Neural progenitor cell (in vitro differentiated cells): Measurements from ENCODE around the gene VPS13D. TPM values are rescaled to one million over a fixed set of nuclear protein-coding genes. Genes with fewer than 3 reads are reported as not detected.
"Not testable (repeated sequence)": the region's sequence is repeated elsewhere in the genome, so short reads cannot be mapped to it uniquely, and the experiment has no call there.

Experiments
- DNase-seq: peaks from one replicate; pipeline ENCODE4 v3.0.0-alpha.2; 2016; ENCODE audit warnings: low spot score
- H2AFZ ChIP-seq: fragments of 200-600 bp; sonication (generic); replicated peaks from 2 replicates; pipeline ENCODE4 v1.6.1; 2016; ENCODE audit warnings: antibody characterized with exemption
- H3F3A ChIP-seq: fragments of 200-600 bp; sonication (generic); 2 replicates; pipeline ENCODE4 v1.6.1; 2016; ENCODE audit warnings: antibody characterized with exemption, low read depth
- H3K27ac ChIP-seq: fragments of 200-600 bp; sonication (generic); 2 replicates; pipeline ENCODE4 v1.5.1; 2016; ENCODE audit warnings: mild to moderate bottlenecking
- H3K27me3 ChIP-seq: fragments of 200-600 bp; sonication (generic); 2 replicates; pipeline ENCODE4 v1.6.1; 2016; ENCODE audit warnings: mild to moderate bottlenecking, moderate library complexity
- H3K36me3 ChIP-seq: fragments of 200-600 bp; sonication (generic); 2 replicates; pipeline ENCODE4 v1.5.1; 2016
- H3K4me1 ChIP-seq: fragments of 200-600 bp; sonication (generic); 2 replicates; pipeline ENCODE4 v1.6.1; 2016; ENCODE audit warnings: mixed run types
- H3K4me2 ChIP-seq: fragments of 200-600 bp; sonication (generic); 2 replicates; pipeline ENCODE4 v1.6.1; 2016
- H3K4me3 ChIP-seq: fragments of 200-600 bp; sonication (generic); 2 replicates; pipeline ENCODE4 v1.5.1; 2016
- H3K79me2 ChIP-seq: fragments of 200-600 bp; sonication (generic); 2 replicates; pipeline ENCODE4 v1.6.1; 2016; ENCODE audit warnings: low read depth
- H3K9ac ChIP-seq: fragments of 200-600 bp; sonication (generic); 2 replicates; pipeline ENCODE4 v1.6.1; 2016
- H3K9me3 ChIP-seq: fragments of 200-600 bp; sonication (generic); 2 replicates; pipeline ENCODE4 v1.5.1; 2016; ENCODE audit warnings: low read depth
- H4K20me1 ChIP-seq: fragments of 200-600 bp; sonication (generic); 2 replicates; pipeline ENCODE4 v1.6.1; 2016; ENCODE audit warnings: low read depth
- H3K27ac Mint-ChIP-seq: 3 replicates; pipeline ENCODE4 v1.8.0; 2021; ENCODE audit warnings: mixed read lengths
- H3K27me3 Mint-ChIP-seq: 2 replicates; pipeline ENCODE4 v1.8.0; 2022; ENCODE audit warnings: low read depth, mild to moderate bottlenecking, inconsistent platforms, moderate library complexity, mixed read lengths; ENCODE audit not compliant: insufficient read depth
- H3K36me3 Mint-ChIP-seq: 3 replicates; pipeline ENCODE4 v1.8.0; 2021; ENCODE audit warnings: mixed read lengths
- H3K4me1 Mint-ChIP-seq: 3 replicates; pipeline ENCODE4 v1.8.0; 2021; ENCODE audit warnings: mixed read lengths
- H3K4me3 Mint-ChIP-seq: 3 replicates; pipeline ENCODE4 v1.8.0; 2021; ENCODE audit warnings: mild to moderate bottlenecking, moderate library complexity, mixed read lengths
- H3K9me3 Mint-ChIP-seq: 3 replicates; pipeline ENCODE4 v1.8.0; 2020; ENCODE audit warnings: mixed read lengths
- EZH2 ChIP-seq: fragments of 200-600 bp; sonication (generic); IDR thresholded peaks from 2 replicates; pipeline ENCODE4 v1.6.1; 2017; ENCODE audit warnings: antibody characterized with exemption, mild to moderate bottlenecking, moderate library complexity
- EZH2phosphoT487 ChIP-seq: fragments of 200-600 bp; sonication (generic); IDR thresholded peaks from 2 replicates; pipeline ENCODE4 v1.6.1; 2017; ENCODE audit warnings: antibody characterized with exemption
- total RNA-seq: library from RNA; depleted of rRNA; stranded (reverse); fragments of >200 nt; gene quantifications from 2 replicates; pipeline ENCODE4 v1.2.3, GENCODE V29; 2015; ENCODE audit warnings: low replicate concordance
- TF ChIP-seq, protein P1 (sequence below): fragments of 200-600 bp; sonication (generic); IDR thresholded peaks from 2 replicates; pipeline ENCODE4 v1.5.1; 2017; ENCODE audit warnings: antibody characterized with exemption, mild to moderate bottlenecking

Gene VPS13D
- total RNA-seq, 1 donor from 2014 or later = 16.4 TPM

DNA sequence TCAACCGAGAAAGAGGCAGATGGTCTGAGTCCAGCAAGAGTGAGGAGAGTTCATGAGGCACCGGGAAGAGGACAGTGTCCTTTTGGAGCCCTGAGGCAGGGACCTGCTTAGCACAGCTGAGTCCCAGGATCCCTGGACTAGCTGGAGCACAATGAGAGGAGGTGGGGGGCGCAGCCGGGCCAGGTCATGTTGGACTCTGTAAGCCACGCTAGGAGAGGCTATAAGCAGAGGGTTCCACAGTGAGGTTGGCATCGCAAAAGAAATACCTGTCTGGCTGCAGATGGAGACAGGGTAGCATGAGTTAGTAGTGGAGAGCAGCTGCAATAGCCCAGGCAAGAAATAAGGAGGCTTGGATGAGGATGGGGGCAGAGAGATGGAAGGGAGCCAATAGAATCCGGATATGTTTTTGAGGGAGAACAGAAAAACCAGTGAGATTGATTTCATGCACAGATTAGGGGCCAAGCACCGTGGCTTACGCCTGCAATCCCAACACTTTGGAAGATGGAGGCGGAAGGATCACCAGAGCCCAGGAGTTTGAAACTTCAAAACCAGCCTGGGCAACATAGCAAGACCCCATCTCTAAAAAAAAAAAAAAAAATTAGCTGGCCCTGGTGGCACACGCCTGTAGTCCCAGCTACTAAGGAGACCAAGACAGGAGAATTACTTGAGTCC lies 290.0 kb downstream of the VPS13D start:
- Mint-ChIP-seq H3K4me1 (peaks cover 5% of the 10 kb centered on the region), H3K4me3 (no peak overlapping the region), H3K27me3 (peaks cover 8% of the 10 kb centered on the region), H3K36me3 (no peaks in the 10 kb centered on the region), H3K9me3 (no peaks in the 10 kb centered on the region), H3K27ac (peak overlapping the region; percentile 7)
- Histone ChIP-seq H3K9me3 (no peaks in the 10 kb centered on the region), H3K27ac (no peak overlapping the region), H4K20me1 (no peaks in the 10 kb centered on the region), H3F3A (peaks cover 14% of the 10 kb centered on the region), H3K27me3 (no peaks in the 10 kb centered on the region), H3K4me1 (peaks cover 12% of the 10 kb centered on the region), H3K4me2 (peak overlapping the region; percentile 60), H3K9ac (no peak overlapping the region), H3K79me2 (no peaks in the 10 kb centered on the region), H2AFZ (no peak overlapping the region), H3K36me3 (no peaks in the 10 kb centered on the region), H3K4me3 (no peak overlapping the region)
- TF ChIP-seq EZH2 (no peak), EZH2phosphoT487 (no peak)
- TF ChIP-seq, protein P1, sequence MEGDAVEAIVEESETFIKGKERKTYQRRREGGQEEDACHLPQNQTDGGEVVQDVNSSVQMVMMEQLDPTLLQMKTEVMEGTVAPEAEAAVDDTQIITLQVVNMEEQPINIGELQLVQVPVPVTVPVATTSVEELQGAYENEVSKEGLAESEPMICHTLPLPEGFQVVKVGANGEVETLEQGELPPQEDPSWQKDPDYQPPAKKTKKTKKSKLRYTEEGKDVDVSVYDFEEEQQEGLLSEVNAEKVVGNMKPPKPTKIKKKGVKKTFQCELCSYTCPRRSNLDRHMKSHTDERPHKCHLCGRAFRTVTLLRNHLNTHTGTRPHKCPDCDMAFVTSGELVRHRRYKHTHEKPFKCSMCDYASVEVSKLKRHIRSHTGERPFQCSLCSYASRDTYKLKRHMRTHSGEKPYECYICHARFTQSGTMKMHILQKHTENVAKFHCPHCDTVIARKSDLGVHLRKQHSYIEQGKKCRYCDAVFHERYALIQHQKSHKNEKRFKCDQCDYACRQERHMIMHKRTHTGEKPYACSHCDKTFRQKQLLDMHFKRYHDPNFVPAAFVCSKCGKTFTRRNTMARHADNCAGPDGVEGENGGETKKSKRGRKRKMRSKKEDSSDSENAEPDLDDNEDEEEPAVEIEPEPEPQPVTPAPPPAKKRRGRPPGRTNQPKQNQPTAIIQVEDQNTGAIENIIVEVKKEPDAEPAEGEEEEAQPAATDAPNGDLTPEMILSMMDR = no peak
- no peak for DNase-seq

DNA sequence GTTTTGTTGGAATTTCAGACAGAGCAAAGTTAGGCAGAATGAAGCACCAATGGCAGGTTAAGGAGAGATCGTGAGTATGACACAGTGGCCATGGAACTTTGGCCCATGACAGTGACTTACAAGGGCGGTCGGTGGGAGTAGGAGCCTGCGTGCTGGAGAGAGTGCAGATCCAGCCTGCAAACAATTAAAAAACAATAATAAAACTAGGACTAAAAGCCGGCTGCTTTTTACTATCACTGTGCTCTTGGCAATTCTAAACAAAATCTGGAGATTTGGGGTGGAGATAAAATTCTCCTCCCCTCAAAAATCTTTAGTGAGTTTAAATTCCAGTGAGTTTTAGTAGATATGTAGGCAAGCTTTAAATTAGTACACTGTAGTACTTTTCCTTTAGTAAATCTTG lies 291.3 kb downstream of the VPS13D start:
- H3K36me3 Mint-ChIP-seq = no peaks in the 10 kb centered on the region
- H3K36me3 ChIP-seq = no peaks in the 10 kb centered on the region
- no peak overlapping the region for H3K27ac ChIP-seq
- no peaks in the 10 kb centered on the region for H3K9me3 ChIP-seq
- no peaks in the 10 kb centered on the region for H3K27me3 ChIP-seq
- H3F3A ChIP-seq = peaks cover 14% of the 10 kb centered on the region
- no peak overlapping the region for H2AFZ ChIP-seq
- no peaks in the 10 kb centered on the region for H3K9me3 Mint-ChIP-seq
- H3K4me1 ChIP-seq = peaks cover 12% of the 10 kb centered on the region
- TF ChIP-seq, protein P1 = no peak
- no peak for TF ChIP-seq EZH2phosphoT487
- H3K9ac ChIP-seq = no peak overlapping the region
- H3K4me2 ChIP-seq = no peak overlapping the region
- peaks cover 14% of the 10 kb centered on the region for H3K4me1 Mint-ChIP-seq
- no peaks in the 10 kb centered on the region for H3K79me2 ChIP-seq
- H3K4me3 ChIP-seq = no peak overlapping the region
- no peak overlapping the region for H3K4me3 Mint-ChIP-seq
- no peaks in the 10 kb centered on the region for H4K20me1 ChIP-seq
- no peak for DNase-seq
- peaks cover 8% of the 10 kb centered on the region for H3K27me3 Mint-ChIP-seq
- no peak overlapping the region for H3K27ac Mint-ChIP-seq

DNA sequence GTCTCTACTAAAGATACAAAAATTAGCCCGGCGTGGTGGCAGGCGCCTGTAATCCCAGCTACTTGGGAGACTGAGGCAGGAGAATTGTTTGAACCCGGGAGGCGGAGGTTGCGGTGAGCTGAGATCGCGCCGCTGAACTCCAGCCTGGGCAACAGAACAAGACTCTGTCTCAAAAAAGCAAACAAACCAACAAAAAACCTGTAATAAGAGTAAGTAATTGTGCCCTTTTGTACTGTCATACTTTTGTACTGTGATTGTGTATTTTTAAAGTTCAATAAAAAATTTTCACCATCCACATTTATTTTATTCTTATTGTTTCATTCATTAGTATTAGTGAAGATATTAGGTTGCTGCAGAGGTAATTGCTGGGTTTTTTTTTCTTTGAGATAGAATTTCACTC lies 292.9 kb downstream of the VPS13D start:
- H3K4me1 Mint-ChIP-seq = peaks cover 14% of the 10 kb centered on the region
- Histone ChIP-seq H3F3A (peaks cover 14% of the 10 kb centered on the region), H3K4me1 (peaks cover 12% of the 10 kb centered on the region)
- not testable (repeated sequence) for H3K27ac ChIP-seq, H3K4me2 ChIP-seq, H3K9ac ChIP-seq, H2AFZ ChIP-seq, H3K36me3 ChIP-seq, H3K9me3 ChIP-seq, DNase-seq, H3K79me2 ChIP-seq, H3K9me3 Mint-ChIP-seq, H4K20me1 ChIP-seq, H3K36me3 Mint-ChIP-seq, H3K27ac Mint-ChIP-seq, H3K4me3 ChIP-seq, H3K27me3 Mint-ChIP-seq, H3K4me3 Mint-ChIP-seq, H3K27me3 ChIP-seq

DNA sequence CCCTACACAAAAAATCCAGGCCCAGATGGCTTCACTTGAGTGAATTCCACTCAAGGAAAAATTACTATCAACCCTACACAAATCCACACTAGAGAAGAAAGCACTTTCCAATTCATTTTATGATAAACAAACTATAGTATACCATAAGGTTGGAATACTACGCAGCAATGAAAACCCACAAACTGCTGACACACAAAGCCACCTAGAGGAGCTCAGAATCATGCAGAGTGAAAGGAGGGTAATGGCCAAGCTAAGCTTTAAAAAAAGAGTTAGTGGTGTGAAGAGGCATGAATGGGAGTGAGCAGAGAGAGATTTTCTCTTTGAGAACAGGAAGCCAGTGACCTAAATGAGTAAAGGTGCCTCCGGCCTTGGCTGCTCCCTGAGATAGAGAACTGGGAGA lies 294.4 kb downstream of the VPS13D start:
- H3K4me1 ChIP-seq = peaks cover 2% of the 10 kb centered on the region
- Mint-ChIP-seq H3K4me1 (peaks cover 9% of the 10 kb centered on the region), H3K27ac (no peak overlapping the region), H3K4me3 (no peak overlapping the region), H3K27me3 (peaks cover 7% of the 10 kb centered on the region), H3K9me3 (no peaks in the 10 kb centered on the region), H3K36me3 (no peaks in the 10 kb centered on the region)
- H3F3A ChIP-seq = peaks cover 4% of the 10 kb centered on the region
- no peaks in the 10 kb centered on the region for H3K36me3 ChIP-seq
- H3K9me3 ChIP-seq = no peaks in the 10 kb centered on the region
- no peak overlapping the region for H3K9ac ChIP-seq
- H3K27me3 ChIP-seq = no peaks in the 10 kb centered on the region
- no peaks in the 10 kb centered on the region for H4K20me1 ChIP-seq
- H2AFZ ChIP-seq = no peak overlapping the region
- no peaks in the 10 kb centered on the region for H3K79me2 ChIP-seq
- no peak for TF ChIP-seq EZH2phosphoT487
- TF ChIP-seq EZH2 = no peak
- TF ChIP-seq, protein P1 = no peak
- no peak overlapping the region for H3K4me2 ChIP-seq
- H3K27ac ChIP-seq = no peak overlapping the region
- DNase-seq = no peak
- no peak overlapping the region for H3K4me3 ChIP-seq
